CD4-positive, alpha-beta T cell treated with Interleukin-4 for 1 hour (primary cell): ENCODE results near the gene TMTC2.

ENCODE experiments used
- DNase-seq, 2 donors: peaks; one replicate each; pipeline ENCODE4 v3.0.0-alpha.2; 2020 to 2022

Gene TMTC2

DNA sequence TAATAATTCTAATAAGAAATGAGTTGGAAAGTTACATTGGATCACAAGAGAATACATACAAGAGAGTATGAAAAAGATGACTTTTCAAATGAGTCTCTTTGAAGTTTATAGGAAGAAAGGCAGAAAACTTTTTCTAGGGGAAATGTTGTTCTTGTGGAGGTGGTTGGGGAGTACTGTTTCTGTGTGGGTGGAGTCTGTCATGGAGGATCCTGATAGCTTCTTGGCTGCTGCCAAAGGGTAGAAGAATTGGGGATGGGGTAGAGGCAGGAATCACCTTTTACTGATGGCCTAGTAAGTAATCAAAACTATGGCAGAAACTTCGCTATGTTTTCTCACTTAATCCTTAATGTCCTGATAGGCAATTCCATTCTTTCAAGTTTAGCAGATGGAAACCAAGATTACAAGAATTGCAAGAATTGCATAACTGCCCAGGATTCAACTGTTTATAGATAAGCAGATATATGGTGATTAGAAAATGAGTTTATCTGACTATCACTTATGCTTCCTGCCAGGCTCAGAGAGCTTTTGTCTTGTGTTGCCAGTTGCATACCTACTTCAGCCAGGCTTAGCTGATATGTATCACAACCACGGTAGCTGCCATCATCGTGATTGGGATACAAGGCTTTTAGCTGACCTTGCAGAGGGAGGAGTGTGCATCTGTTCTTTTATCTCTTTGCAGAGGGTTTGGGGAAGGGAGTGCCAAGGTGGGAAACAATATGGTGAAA lies 463.9 kb downstream of the TMTC2 start:
- no peak for DNase-seq

DNA sequence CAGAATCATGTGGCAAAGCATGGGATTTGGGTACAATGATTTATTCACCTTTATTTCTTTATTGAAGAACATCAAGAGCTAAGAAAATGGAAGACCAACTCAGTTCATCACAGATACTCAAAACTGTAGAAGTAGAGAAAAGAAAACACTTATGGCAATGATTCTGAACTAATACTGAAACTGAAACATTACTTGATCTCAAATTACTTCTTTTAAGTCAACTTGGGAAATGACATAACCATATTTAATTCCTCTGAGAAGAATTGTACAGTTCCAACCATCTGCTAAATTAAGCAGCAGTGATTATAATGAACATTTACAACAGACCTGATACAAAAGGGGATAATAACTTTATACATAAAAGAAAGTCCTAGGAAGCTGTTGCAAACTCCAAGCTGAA lies 466.5 kb downstream of the TMTC2 start:
- DNase-seq, result no peak

DNA sequence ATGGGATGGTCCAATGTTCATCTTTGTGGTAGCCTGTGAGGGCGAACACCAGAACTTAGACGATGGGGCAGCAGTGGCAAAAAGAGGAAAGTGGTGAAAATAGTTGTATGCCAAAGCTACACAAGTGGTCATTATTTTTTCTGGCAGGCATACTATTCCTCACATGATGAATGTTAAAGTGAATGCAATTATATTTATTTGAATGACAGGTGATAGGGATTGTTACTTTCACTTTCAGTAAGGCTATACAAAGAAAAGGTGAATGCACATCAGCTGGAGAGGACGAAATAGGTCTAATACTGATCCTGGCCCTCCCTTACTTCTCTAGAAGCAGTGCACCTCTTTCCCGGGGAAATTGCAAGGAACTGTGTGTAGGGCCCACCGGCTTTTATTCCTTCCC lies 470.1 kb downstream of the TMTC2 start:
- DNase-seq, result no peak

DNA sequence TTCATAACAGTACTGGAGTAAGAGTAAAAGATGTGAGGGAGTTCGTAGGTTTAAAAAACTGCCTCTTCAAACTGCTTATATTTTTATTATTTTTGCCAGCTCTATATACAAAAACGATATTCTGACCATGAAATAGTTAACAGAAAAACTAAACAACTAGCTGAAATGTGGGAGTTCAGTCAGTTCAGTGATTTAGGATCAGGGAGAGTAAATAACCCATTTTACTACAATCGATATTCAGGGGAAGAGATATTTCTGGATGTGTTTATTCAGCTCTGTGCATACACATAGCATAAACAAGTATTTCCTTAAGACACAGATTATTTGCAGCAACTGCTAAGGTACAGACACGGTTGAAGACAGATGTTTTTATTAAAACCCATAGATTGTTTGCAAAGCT lies 470.9 kb downstream of the TMTC2 start:
- no peak for DNase-seq

DNA sequence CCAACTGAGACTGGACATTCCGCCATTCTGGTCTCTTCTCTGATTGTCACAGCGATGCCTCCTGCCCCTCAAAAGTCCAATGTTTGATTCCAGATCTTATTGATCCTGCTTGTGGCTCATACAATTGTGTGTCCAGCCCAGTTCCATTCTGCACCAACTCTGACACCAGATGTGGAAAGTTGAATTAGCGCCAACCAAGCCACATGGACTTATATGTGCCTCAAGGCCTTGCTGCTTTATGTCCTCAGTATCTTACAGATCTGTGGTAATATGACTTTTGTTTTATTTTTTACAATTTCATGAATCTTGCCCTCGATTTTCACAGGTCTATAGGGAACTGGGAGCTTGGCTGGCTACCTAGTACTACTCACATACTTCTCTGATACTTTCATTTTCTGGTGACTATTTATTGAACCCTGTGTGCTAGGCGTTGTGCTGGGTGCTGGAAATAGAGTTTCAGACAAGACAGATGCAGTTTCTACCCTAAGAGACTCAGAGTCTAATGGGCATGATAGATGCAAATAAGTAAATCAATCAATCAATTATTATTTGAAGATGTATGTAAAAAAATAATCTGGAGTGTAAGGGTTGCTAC lies 472.0 kb downstream of the TMTC2 start:
- no peak for DNase-seq

DNA sequence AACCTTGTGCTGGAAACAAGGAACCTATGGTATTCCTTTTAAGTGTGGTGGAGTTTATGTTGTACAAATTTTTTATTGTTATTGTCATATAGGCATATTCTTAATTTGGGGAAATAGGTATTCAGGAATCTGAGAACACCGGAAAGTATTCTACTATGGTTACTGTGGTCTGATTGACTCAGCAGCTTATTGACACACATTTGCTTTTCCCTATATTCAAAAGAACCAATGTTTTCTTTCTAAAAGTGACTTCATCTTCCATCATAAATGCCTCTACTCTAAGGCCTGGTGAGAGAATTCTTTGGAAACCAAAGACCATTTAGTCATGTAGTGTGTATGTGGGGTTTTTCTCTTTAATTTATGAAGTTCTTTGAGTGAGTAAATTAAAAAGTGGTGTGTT lies 474.8 kb downstream of the TMTC2 start:
- no peak for DNase-seq

DNA sequence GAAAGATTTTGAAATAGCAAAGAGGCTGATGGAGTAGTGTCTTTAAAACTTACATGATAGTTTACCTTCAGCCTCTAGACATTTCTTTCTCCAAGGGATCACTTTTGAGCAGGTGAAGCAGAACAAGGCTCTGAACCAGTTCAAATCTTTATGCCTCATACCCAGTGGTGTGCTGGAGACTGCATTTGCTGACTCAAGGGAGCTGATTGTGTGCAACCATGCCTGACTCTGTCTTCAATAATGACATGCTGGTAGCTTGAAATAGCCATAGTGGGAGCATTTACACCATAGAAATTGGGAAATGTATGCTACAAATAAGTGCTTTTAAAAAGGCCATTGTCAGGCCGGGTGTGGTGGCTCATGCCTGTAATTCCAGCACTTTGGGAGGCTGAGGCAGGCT lies 482.0 kb downstream of the TMTC2 start:
- no peak for DNase-seq

DNA sequence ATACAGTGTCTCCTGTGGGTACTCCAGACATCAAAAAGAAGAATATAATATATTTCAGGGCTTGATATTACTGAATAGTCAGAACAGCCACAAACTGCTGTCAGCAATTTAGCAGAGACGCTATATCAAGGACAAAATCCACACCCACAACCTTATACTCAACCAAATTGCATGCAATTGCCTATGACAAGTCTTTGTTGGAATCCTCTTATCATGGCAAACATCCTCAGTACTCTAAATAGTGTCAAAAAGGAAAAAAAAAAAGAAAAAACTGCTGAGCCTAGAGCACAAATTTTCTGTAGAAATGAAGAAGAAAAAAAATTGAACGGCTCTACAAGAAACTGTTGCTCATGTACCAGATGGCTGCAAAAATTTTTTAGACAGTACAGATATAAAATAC lies 485.7 kb downstream of the TMTC2 start:
- no peak for DNase-seq

DNA sequence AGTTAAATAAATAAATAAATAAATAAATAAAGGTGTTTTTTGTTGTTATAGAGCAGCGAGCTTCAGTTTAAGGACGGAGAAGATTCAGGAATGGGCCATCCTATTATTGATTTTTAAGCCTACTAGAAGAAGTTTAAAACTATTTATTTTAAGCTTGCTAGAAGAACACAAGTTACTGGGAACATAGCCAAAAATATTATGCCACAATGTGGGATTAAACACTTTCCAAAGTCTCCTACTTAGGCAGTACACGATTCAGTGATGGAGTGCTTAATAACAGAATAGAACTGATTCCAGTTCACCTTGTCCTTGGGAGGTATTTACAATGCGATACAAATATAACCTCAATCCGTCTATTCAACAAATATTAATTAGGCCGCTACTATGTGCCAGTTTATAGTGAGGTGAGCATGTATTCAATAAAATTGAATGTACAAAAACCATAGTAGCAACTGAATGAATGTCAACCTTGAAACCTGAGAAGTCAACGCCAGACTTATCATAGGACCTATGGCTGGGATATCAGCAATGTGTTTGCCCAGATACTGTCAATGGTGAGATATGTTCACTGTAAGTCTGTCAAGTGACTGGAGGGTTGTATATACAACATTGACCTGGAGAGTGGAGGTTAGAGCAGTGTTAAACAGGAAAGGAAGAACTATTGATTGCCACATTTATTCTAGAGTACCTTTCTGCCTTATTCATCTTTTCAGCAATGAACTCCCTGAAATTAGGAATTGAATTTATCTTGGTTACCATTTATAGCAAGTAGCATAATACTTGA lies 486.4 kb downstream of the TMTC2 start:
- DNase-seq, result no peak

DNA sequence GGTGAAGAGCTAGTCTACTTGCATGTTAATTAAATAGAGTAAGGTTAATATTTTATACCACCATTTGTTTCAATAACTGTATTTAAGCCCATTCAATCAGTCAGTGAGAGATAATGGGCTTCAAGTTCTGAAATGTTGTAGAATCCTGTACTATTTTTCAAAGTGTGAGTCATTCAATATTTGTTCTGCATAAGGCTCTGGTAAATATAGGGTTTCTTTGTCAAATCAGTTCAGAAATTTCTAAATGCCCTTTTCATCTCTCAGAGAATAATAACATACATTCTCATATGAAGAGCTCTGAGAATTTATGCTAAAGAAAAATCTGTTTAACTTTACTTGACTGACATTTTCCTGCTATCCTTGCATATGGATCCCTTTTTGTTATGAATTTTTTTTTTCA lies 493.3 kb downstream of the TMTC2 start:
- DNase-seq, result no peak

DNA sequence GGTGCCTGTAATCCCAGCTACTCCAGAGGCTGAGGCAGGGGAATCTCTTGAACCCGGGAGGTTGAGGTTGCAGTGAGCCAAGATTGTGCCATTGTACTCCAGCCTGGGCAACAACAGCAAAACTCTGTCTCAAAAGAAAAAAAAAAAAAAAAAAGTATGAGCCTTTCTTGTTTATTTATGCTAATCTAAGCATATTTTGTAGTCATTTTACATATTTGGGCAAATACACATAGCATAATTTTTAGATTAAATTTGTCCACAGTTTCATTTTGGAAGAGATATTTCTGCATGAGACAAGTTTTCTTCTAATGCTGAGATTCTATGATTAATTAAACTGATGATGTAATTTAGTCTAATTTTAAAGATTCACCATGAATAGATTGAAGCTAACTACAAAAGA lies 494.4 kb downstream of the TMTC2 start:
- no peak for DNase-seq

DNA sequence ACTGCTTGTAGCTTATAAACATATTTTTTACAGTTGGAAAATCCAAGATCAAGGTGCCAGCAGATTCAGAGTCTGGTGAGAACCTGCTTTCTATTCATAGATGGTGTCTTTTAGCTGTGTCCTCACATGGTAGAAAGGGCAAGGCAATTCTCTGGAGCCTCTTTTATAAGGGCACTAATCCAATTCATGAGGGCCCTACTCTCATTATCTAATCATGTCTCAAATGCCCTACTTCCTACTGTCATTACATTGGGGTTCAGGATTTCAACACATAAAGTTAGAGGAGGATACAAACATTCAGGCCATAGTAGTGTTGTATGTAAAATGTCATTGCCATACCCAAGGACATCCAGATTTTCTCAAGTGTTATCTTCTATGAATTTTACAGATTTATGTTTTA lies 496.4 kb downstream of the TMTC2 start:
- DNase-seq, result no peak
